ENCODE results near the gene APOA1.

The APOA1 gene

GRCh38 chr11:116867619-116868018 is 30.2 kb upstream of the APOA1 start:
- DNase-seq = no peak
- no peak overlapping the region for H3K27ac Mint-ChIP-seq
- ATAC-seq (replicated peaks) = no peak
- H3K9me3 Mint-ChIP-seq = no peaks in the 10 kb centered on the region
- H3K4me1 Mint-ChIP-seq (ENCODE audit: low read depth in 2 of 2) = peaks cover 11 to 20% of the 10 kb centered on the region in 2 donors
- no peaks in the 10 kb centered on the region for H3K27me3 Mint-ChIP-seq
- no peak overlapping the region for H3K4me3 Mint-ChIP-seq
- H3K36me3 Mint-ChIP-seq (ENCODE audit: insufficient read depth) = peaks cover 68% of the 10 kb centered on the region

GRCh38 chr11:116866804-116867455 is 29.5 kb upstream of the APOA1 start:
- no peak for DNase-seq
- peaks cover 70% of the 10 kb centered on the region for H3K36me3 Mint-ChIP-seq (ENCODE audit: insufficient read depth)
- H3K9me3 Mint-ChIP-seq = no peaks in the 10 kb centered on the region
- no peak for ATAC-seq (replicated peaks)
- H3K27me3 Mint-ChIP-seq = no peaks in the 10 kb centered on the region
- H3K27ac Mint-ChIP-seq = peak overlapping the region in 1 of 2 donors; percentile 62
- no peak overlapping the region for H3K4me3 Mint-ChIP-seq
- peaks cover 11 to 20% of the 10 kb centered on the region in 2 donors for H3K4me1 Mint-ChIP-seq (ENCODE audit: low read depth in 2 of 2)

GRCh38 chr11:116865696-116866095 is 28.3 kb upstream of the APOA1 start:
- Mint-ChIP-seq H3K9me3 (no peaks in the 10 kb centered on the region), H3K27ac (peak overlapping the region; percentile 11 to 62), H3K4me3 (no peak overlapping the region), H3K27me3 (no peaks in the 10 kb centered on the region), H3K4me1 (ENCODE audit: low read depth in 2 of 2) (peaks cover 9 to 10% of the 10 kb centered on the region in 2 donors), H3K36me3 (ENCODE audit: insufficient read depth) (peaks cover 68% of the 10 kb centered on the region)
- DNase-seq (no peak), ATAC-seq (replicated peaks) (no peak)

- no peaks in the 10 kb centered on the region for H3K27me3 Mint-ChIP-seq
- H3K9me3 Mint-ChIP-seq = no peaks in the 10 kb centered on the region
- H3K4me1 Mint-ChIP-seq (ENCODE audit: low read depth in 2 of 2) = peaks cover 5 to 7% of the 10 kb centered on the region in 2 donors
- DNase-seq (no peak), ATAC-seq (replicated peaks) (no peak)
- H3K27ac Mint-ChIP-seq = peak overlapping the region; percentile 59 to 62
- H3K4me3 Mint-ChIP-seq = no peak overlapping the region
- H3K36me3 Mint-ChIP-seq (ENCODE audit: insufficient read depth) = peaks cover 61% of the 10 kb centered on the region
These were observed 27.1 kb upstream of the APOA1 start for GRCh38 chr11:116864531-116864930.

GRCh38 chr11:116862951-116863350 is 25.5 kb upstream of the APOA1 start:
- H3K4me3 Mint-ChIP-seq = no peak overlapping the region
- H3K9me3 Mint-ChIP-seq = no peaks in the 10 kb centered on the region
- ATAC-seq (replicated peaks) = no peak
- DNase-seq = no peak
- H3K4me1 Mint-ChIP-seq (ENCODE audit: low read depth in 2 of 2) = peaks cover 5 to 7% of the 10 kb centered on the region in 2 donors
- H3K27ac Mint-ChIP-seq = no peak overlapping the region
- H3K27me3 Mint-ChIP-seq = no peaks in the 10 kb centered on the region
- H3K36me3 Mint-ChIP-seq (ENCODE audit: insufficient read depth) = peaks cover 57% of the 10 kb centered on the region

- no peak for DNase-seq
- no peak overlapping the region for H3K4me3 Mint-ChIP-seq
- H3K9me3 Mint-ChIP-seq = no peaks in the 10 kb centered on the region
- no peak for ATAC-seq (replicated peaks)
- H3K27me3 Mint-ChIP-seq = no peaks in the 10 kb centered on the region
- no peak overlapping the region for H3K27ac Mint-ChIP-seq
- peaks cover 5 to 8% of the 10 kb centered on the region in 2 donors for H3K4me1 Mint-ChIP-seq (ENCODE audit: low read depth in 2 of 2)
- peaks cover 63% of the 10 kb centered on the region for H3K36me3 Mint-ChIP-seq (ENCODE audit: insufficient read depth)
These were observed 24.8 kb upstream of the APOA1 start for GRCh38 chr11:116862185-116862584.

- ATAC-seq (replicated peaks) (no peak), DNase-seq (no peak)
- Mint-ChIP-seq H3K9me3 (no peaks in the 10 kb centered on the region), H3K27ac (peak overlapping the region in 1 of 2 donors; percentile 85), H3K4me1 (ENCODE audit: low read depth in 2 of 2) (peaks cover 6 to 11% of the 10 kb centered on the region in 2 donors), H3K36me3 (ENCODE audit: insufficient read depth) (peaks cover 61% of the 10 kb centered on the region), H3K27me3 (no peaks in the 10 kb centered on the region), H3K4me3 (no peak overlapping the region)
These were observed 24.1 kb upstream of the APOA1 start for GRCh38 chr11:116861539-116861938.

GRCh38 chr11:116860303-116860702 is 22.9 kb upstream of the APOA1 start:
- Mint-ChIP-seq H3K9me3 (no peaks in the 10 kb centered on the region), H3K27ac (peak overlapping the region in 1 of 2 donors; percentile 85), H3K36me3 (ENCODE audit: insufficient read depth) (peaks cover 51% of the 10 kb centered on the region), H3K4me1 (ENCODE audit: low read depth in 2 of 2) (peaks cover 14 to 15% of the 10 kb centered on the region in 2 donors), H3K27me3 (no peaks in the 10 kb centered on the region), H3K4me3 (no peak overlapping the region)
- no peak for DNase-seq
- ATAC-seq (replicated peaks) = no peak

GRCh38 chr11:116859175-116859574 is 21.8 kb upstream of the APOA1 start:
- ATAC-seq (replicated peaks) (no peak), DNase-seq (no peak)
- H3K27ac Mint-ChIP-seq = peak overlapping the region in 1 of 2 donors; percentile 56
- no peaks in the 10 kb centered on the region for H3K9me3 Mint-ChIP-seq
- H3K4me3 Mint-ChIP-seq = no peak overlapping the region
- no peaks in the 10 kb centered on the region for H3K27me3 Mint-ChIP-seq
- peaks cover 19 to 22% of the 10 kb centered on the region in 2 donors for H3K4me1 Mint-ChIP-seq (ENCODE audit: low read depth in 2 of 2)
- H3K36me3 Mint-ChIP-seq (ENCODE audit: insufficient read depth) = peaks cover 47% of the 10 kb centered on the region

- ATAC-seq (replicated peaks) (no peak), DNase-seq (no peak)
- Mint-ChIP-seq H3K9me3 (no peaks in the 10 kb centered on the region), H3K36me3 (ENCODE audit: insufficient read depth) (peaks cover 54% of the 10 kb centered on the region), H3K27me3 (no peaks in the 10 kb centered on the region), H3K4me3 (no peak overlapping the region), H3K27ac (peak overlapping the region in 1 of 2 donors; percentile 82), H3K4me1 (ENCODE audit: low read depth in 2 of 2) (peaks cover 30 to 33% of the 10 kb centered on the region in 2 donors)
These were observed 20.5 kb upstream of the APOA1 start for GRCh38 chr11:116857936-116858335.

GRCh38 chr11:116857316-116857715 is 19.9 kb upstream of the APOA1 start:
- Mint-ChIP-seq H3K4me1 (ENCODE audit: low read depth in 2 of 2) (peaks cover 35 to 39% of the 10 kb centered on the region in 2 donors), H3K9me3 (no peaks in the 10 kb centered on the region), H3K36me3 (ENCODE audit: insufficient read depth) (peaks cover 48% of the 10 kb centered on the region), H3K27me3 (no peaks in the 10 kb centered on the region), H3K4me3 (no peak overlapping the region), H3K27ac (peak overlapping the region; percentile 70 to 82)
- no peak for ATAC-seq (replicated peaks)
- no peak for DNase-seq

- Mint-ChIP-seq H3K27ac (peak overlapping the region; percentile 70 to 82), H3K36me3 (ENCODE audit: insufficient read depth) (peaks cover 45% of the 10 kb centered on the region), H3K27me3 (no peaks in the 10 kb centered on the region), H3K4me3 (peak overlapping the region; percentile 35 to 50), H3K9me3 (no peaks in the 10 kb centered on the region), H3K4me1 (ENCODE audit: low read depth in 2 of 2) (peaks cover 41 to 48% of the 10 kb centered on the region in 2 donors)
- ATAC-seq (replicated peaks) (no peak), DNase-seq (no peak)
These were observed 19.0 kb upstream of the APOA1 start for GRCh38 chr11:116856423-116856822.

GRCh38 chr11:116855413-116855812 is 18.0 kb upstream of the APOA1 start:
- H3K27ac Mint-ChIP-seq = peak overlapping the region; percentile 82 to 91
- ATAC-seq (replicated peaks) (no peak), DNase-seq (no peak)
- no peaks in the 10 kb centered on the region for H3K9me3 Mint-ChIP-seq
- peaks cover 50 to 56% of the 10 kb centered on the region in 2 donors for H3K4me1 Mint-ChIP-seq (ENCODE audit: low read depth in 2 of 2)
- H3K27me3 Mint-ChIP-seq = no peaks in the 10 kb centered on the region
- H3K36me3 Mint-ChIP-seq (ENCODE audit: insufficient read depth) = peaks cover 43% of the 10 kb centered on the region
- H3K4me3 Mint-ChIP-seq = peak overlapping the region; percentile 39 to 59

- peak; percentile 90 for ATAC-seq (replicated peaks)
- H3K27ac Mint-ChIP-seq = peak overlapping the region; percentile 82 to 91
- peak; percentile 61 to 62 (median 61) for DNase-seq
- peak overlapping the region; percentile 68 to 78 for H3K4me3 Mint-ChIP-seq
- peaks cover 61 to 67% of the 10 kb centered on the region in 2 donors for H3K4me1 Mint-ChIP-seq (ENCODE audit: low read depth in 2 of 2)
- no peaks in the 10 kb centered on the region for H3K27me3 Mint-ChIP-seq
- peaks cover 43% of the 10 kb centered on the region for H3K36me3 Mint-ChIP-seq (ENCODE audit: insufficient read depth)
- no peaks in the 10 kb centered on the region for H3K9me3 Mint-ChIP-seq
These were observed 16.1 kb upstream of the APOA1 start for GRCh38 chr11:116853461-116854073.
